ENCODE data around the gene TROAP. TPM values are rescaled to one million over a fixed set of nuclear protein-coding genes. Genes with fewer than 3 reads are reported as not detected.
"Not testable (repeated sequence)": the region's sequence is repeated elsewhere in the genome, so short reads cannot be mapped to it uniquely, and the experiment has no call there.

The TROAP gene
- total and polyA plus RNA-seq, 2 donors (not counting 1 experiment from before 2014, with no cell fraction given): 0.88 to 1.0 TPM

DNA sequence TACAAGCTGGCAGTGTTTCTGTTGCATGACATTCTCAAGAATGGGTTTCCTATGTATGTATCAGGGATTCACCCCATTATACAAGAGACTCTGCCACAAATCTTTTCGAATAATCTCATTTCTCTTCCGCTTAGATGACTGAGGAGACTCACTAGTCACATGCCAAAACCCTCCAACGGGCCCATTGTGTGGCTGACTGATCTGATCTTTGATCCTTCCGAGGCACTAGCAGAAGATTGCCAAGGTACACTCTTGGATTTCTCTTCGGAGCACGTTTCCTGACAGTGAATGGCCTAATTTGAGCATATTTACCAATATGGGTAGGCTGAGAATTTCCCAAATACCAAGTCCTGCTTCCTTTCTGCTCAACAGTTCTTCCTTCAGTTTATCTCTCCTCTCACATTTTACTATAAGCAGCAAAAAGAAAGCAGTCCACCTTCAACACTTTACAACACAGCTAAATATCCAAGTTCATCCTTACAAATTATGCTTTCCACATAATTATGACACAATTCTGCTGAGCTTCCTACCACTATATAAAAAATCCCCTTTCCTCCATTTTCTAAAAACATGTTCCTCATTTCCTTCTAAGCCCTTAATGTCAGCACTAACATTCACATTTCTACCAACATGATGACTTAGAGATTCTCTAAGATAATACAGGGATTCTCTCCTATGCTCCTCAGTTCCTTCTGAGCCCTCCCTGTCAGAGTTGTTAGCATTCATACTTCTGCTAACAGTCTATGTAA, 17.1 kb upstream of the TROAP start:
- no peaks in the 10 kb centered on the region for H3K9me3 ChIP-seq (ENCODE audit: control extremely low read depth in 1 of 3, control insufficient read depth in 2 of 3, insufficient read depth in 1 of 3, low read length in 2 of 3)
- H3K36me3 ChIP-seq (replicated peaks in 1 of 2; ENCODE audit: control extremely low read depth in 1 of 2, control insufficient read depth in 1 of 2, extremely low read depth in 1 of 2, insufficient read depth in 2 of 2, low read length in 1 of 2): no peaks in the 10 kb centered on the region
- no peak overlapping the region for H2AFZ ChIP-seq (ENCODE audit: insufficient read depth, low read depth, low read length, poor library complexity, severe bottlenecking)
- DNase-seq: no peak
- Mint-ChIP-seq H3K4me3 (no peak overlapping the region), H3K9me3 (ENCODE audit: insufficient read depth) (no peaks in the 10 kb centered on the region), H3K27ac (no peak overlapping the region), H3K4me1 (no peaks in the 10 kb centered on the region), H3K27me3 (peaks cover 59% of the 10 kb centered on the region)
- H4K20me1 ChIP-seq (ENCODE audit: control insufficient read depth, insufficient read depth, low read length, poor library complexity, severe bottlenecking): no peaks in the 10 kb centered on the region
- TF ChIP-seq, protein P1, sequence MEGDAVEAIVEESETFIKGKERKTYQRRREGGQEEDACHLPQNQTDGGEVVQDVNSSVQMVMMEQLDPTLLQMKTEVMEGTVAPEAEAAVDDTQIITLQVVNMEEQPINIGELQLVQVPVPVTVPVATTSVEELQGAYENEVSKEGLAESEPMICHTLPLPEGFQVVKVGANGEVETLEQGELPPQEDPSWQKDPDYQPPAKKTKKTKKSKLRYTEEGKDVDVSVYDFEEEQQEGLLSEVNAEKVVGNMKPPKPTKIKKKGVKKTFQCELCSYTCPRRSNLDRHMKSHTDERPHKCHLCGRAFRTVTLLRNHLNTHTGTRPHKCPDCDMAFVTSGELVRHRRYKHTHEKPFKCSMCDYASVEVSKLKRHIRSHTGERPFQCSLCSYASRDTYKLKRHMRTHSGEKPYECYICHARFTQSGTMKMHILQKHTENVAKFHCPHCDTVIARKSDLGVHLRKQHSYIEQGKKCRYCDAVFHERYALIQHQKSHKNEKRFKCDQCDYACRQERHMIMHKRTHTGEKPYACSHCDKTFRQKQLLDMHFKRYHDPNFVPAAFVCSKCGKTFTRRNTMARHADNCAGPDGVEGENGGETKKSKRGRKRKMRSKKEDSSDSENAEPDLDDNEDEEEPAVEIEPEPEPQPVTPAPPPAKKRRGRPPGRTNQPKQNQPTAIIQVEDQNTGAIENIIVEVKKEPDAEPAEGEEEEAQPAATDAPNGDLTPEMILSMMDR (IDR thresholded peaks at IDR 0.05): no peak
- no peak for TF ChIP-seq EZH2 (IDR thresholded peaks at IDR 0.05; ENCODE audit: borderline replicate concordance, insufficient read depth, low read depth, low read length, poor library complexity, severe bottlenecking)
- 83% methylated on average over 2 of the region's 6 CpGs for WGBS (ENCODE audit: insufficient coverage)
- no peaks in the 10 kb centered on the region for H3K79me2 ChIP-seq (ENCODE audit: control insufficient read depth, insufficient read depth, low read length)
- no peak for ATAC-seq (ENCODE audit: low read depth)
- H3K4me1 ChIP-seq (ENCODE audit: control insufficient read depth in 2 of 2, insufficient read depth in 2 of 2, low read length in 2 of 2): no peaks in the 10 kb centered on the region
- POLR2A ChIA-PET: no interaction called here
- no peak overlapping the region for H3K27ac ChIP-seq (ENCODE audit: low read length in 2 of 2)
- CTCF ChIA-PET: interaction anchor here (0.7 to 2.9 kb wide), 2 partner anchors 17 to 211 kb away, joined by 4 to 11 read pairs; no protein-coding TSS in a partner anchor
- peaks cover 0 to 15% (median 2%) of the 10 kb centered on the region in 4 experiments for H3K27me3 ChIP-seq (replicated peaks in 1 of 4; ENCODE audit: control extremely low read depth in 1 of 4, control insufficient read depth in 3 of 4, insufficient read depth in 4 of 4, low read length in 3 of 4)
- no peak overlapping the region for H3K9ac ChIP-seq (ENCODE audit: low read length)
- no peak overlapping the region for H3K4me2 ChIP-seq (replicated peaks; ENCODE audit: low read depth, low read length, poor library complexity, severe bottlenecking)
- intact Hi-C loops (cut with micrococcal nuclease): no loop called here
- no peak overlapping the region for H3K4me3 ChIP-seq (ENCODE audit: control extremely low read depth in 1 of 5, extremely low read depth in 1 of 5, insufficient read depth in 1 of 5, low read depth in 2 of 5, low read length in 4 of 5)

DNA sequence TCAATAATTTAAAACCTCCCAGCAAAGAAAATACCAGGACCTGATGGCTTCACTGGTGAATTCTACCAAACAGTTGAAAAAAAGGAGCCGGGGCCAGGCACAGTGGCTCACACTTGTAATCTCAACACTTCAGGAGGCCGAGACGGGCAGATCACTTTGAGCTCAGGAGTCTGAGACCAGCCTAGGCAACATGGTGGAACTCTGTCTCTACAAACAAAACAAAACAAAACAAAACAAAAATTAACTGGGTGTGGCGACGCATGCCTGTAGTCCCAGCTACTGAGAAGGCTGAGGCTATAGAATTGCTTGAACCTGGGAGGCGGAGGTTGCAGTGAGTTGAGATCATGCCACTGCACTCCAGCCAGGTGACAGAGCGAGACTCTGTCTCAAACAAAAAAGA, 13.7 kb upstream of the TROAP start:
- H3K27me3 Mint-ChIP-seq: peaks cover 44% of the 10 kb centered on the region
- no peak overlapping the region for H3K27ac ChIP-seq (ENCODE audit: low read length in 2 of 2)
- DNase-seq (no peak), ATAC-seq (ENCODE audit: low read depth) (no peak)
- WGBS (ENCODE audit: insufficient coverage): 95% methylated on average over 7 of the region's 7 CpGs
- no peak for TF ChIP-seq EZH2 (IDR thresholded peaks at IDR 0.05; ENCODE audit: borderline replicate concordance, insufficient read depth, low read depth, low read length, poor library complexity, severe bottlenecking)
- TF ChIP-seq, protein P1 (IDR thresholded peaks at IDR 0.05): no peak
- ChIA-PET CTCF (no interaction called here), POLR2A (no interaction called here)
- H4K20me1 ChIP-seq (ENCODE audit: control insufficient read depth, insufficient read depth, low read length, poor library complexity, severe bottlenecking): no peaks in the 10 kb centered on the region
- no peak overlapping the region for H3K4me3 ChIP-seq (ENCODE audit: control extremely low read depth in 1 of 5, extremely low read depth in 1 of 5, insufficient read depth in 1 of 5, low read depth in 2 of 5, low read length in 4 of 5)
- no peaks in the 10 kb centered on the region for H3K9me3 ChIP-seq (ENCODE audit: control extremely low read depth in 1 of 3, control insufficient read depth in 2 of 3, insufficient read depth in 1 of 3, low read length in 2 of 3)
- H3K9me3 Mint-ChIP-seq (ENCODE audit: insufficient read depth): no peaks in the 10 kb centered on the region
- H3K9ac ChIP-seq (ENCODE audit: low read length): no peak overlapping the region
- no peak overlapping the region for H2AFZ ChIP-seq (ENCODE audit: insufficient read depth, low read depth, low read length, poor library complexity, severe bottlenecking)
- intact Hi-C loops (cut with micrococcal nuclease): no loop called here
- H3K79me2 ChIP-seq (ENCODE audit: control insufficient read depth, insufficient read depth, low read length): no peaks in the 10 kb centered on the region
- no peak overlapping the region for H3K4me2 ChIP-seq (replicated peaks; ENCODE audit: low read depth, low read length, poor library complexity, severe bottlenecking)
- H3K4me1 ChIP-seq (ENCODE audit: control insufficient read depth in 2 of 2, insufficient read depth in 2 of 2, low read length in 2 of 2): no peaks in the 10 kb centered on the region
- no peak overlapping the region for H3K4me3 Mint-ChIP-seq
- H3K4me1 Mint-ChIP-seq: no peaks in the 10 kb centered on the region
- no peak overlapping the region for H3K27ac Mint-ChIP-seq
- peaks cover 0 to 4% (median under 1%) of the 10 kb centered on the region in 4 experiments for H3K27me3 ChIP-seq (replicated peaks in 1 of 4; ENCODE audit: control extremely low read depth in 1 of 4, control insufficient read depth in 3 of 4, insufficient read depth in 4 of 4, low read length in 3 of 4)
- H3K36me3 ChIP-seq (replicated peaks in 1 of 2; ENCODE audit: control extremely low read depth in 1 of 2, control insufficient read depth in 1 of 2, extremely low read depth in 1 of 2, insufficient read depth in 2 of 2, low read length in 1 of 2): no peaks in the 10 kb centered on the region

DNA sequence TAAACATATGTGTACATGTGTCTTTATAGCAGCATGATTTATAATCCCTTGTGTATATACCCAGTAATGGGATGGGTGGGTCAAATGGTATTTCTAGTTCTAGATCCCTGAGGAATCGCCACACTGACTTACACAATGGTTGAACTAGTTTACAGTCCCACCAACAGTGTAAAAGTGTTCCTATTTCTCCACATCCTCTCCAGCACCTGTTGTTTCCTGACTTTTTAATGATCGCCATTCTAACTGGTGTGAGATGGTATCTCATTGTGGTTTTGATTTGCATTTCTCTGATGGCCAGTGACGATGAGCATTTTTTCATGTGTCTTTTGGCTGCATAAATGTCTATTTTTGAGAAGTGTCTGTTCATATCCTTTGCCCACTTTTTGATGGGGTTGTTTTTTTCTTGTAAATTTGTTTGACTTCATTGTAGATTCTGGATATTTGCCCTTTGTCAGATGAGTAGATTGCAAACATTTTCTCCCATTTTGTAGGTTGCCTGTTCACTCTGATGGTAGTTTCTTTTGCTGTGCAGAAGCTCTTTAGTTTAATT, 12.5 kb upstream of the TROAP start:
- H3K36me3 ChIP-seq (replicated peaks in 1 of 2; ENCODE audit: control extremely low read depth in 1 of 2, control insufficient read depth in 1 of 2, extremely low read depth in 1 of 2, insufficient read depth in 2 of 2, low read length in 1 of 2); H3K4me3 ChIP-seq (ENCODE audit: control extremely low read depth in 1 of 5, extremely low read depth in 1 of 5, insufficient read depth in 1 of 5, low read depth in 2 of 5, low read length in 4 of 5); H3K9ac ChIP-seq (ENCODE audit: low read length); H3K79me2 ChIP-seq (ENCODE audit: control insufficient read depth, insufficient read depth, low read length); H3K27ac ChIP-seq (ENCODE audit: low read length in 2 of 2); H3K27me3 ChIP-seq (replicated peaks in 1 of 4; ENCODE audit: control extremely low read depth in 1 of 4, control insufficient read depth in 3 of 4, insufficient read depth in 4 of 4, low read length in 3 of 4); CTCF ChIA-PET; DNase-seq; H3K4me1 Mint-ChIP-seq; H3K4me3 Mint-ChIP-seq; H3K9me3 ChIP-seq (ENCODE audit: control extremely low read depth in 1 of 3, control insufficient read depth in 2 of 3, insufficient read depth in 1 of 3, low read length in 2 of 3); H3K9me3 Mint-ChIP-seq (ENCODE audit: insufficient read depth); H4K20me1 ChIP-seq (ENCODE audit: control insufficient read depth, insufficient read depth, low read length, poor library complexity, severe bottlenecking); H3K27ac Mint-ChIP-seq; intact Hi-C loops (cut with micrococcal nuclease); H3K4me2 ChIP-seq (replicated peaks; ENCODE audit: low read depth, low read length, poor library complexity, severe bottlenecking); POLR2A ChIA-PET; ATAC-seq (ENCODE audit: low read depth); H2AFZ ChIP-seq (ENCODE audit: insufficient read depth, low read depth, low read length, poor library complexity, severe bottlenecking); H3K4me1 ChIP-seq (ENCODE audit: control insufficient read depth in 2 of 2, insufficient read depth in 2 of 2, low read length in 2 of 2): not testable (repeated sequence)
- no CpG with 5 or more reads among the region's 3 CpGs for WGBS (ENCODE audit: insufficient coverage)
- H3K27me3 Mint-ChIP-seq: peaks cover 41% of the 10 kb centered on the region
